IPS-15b (cell line): ENCODE data around the gene IGF2BP3.
"Not testable (repeated sequence)": the region's sequence is repeated elsewhere in the genome, so short reads cannot be mapped to it uniquely, and the experiment has no call there.

Source experiments
- H3K27me3 ChIP-seq: one replicate; pipeline ENCODE4 v1.6.1; 2013; ENCODE audit warnings: low read length; ENCODE audit not compliant: control insufficient read depth, insufficient read depth
- H3K36me3 ChIP-seq: one replicate; pipeline ENCODE4 v1.6.1; 2013; ENCODE audit warnings: low read length; ENCODE audit not compliant: control insufficient read depth, insufficient read depth
- H3K4me1 ChIP-seq: one replicate; pipeline ENCODE4 v1.6.1; 2013; ENCODE audit warnings: mild to moderate bottlenecking, low read length; ENCODE audit not compliant: control insufficient read depth, insufficient read depth
- H3K4me3 ChIP-seq: one replicate; pipeline ENCODE4 v1.5.1; 2013; ENCODE audit warnings: low read depth, low read length
- H3K9ac ChIP-seq: one replicate; pipeline ENCODE4 v1.6.1; 2013; ENCODE audit warnings: low read depth, mild to moderate bottlenecking, low read length
- H3K9me3 ChIP-seq: one replicate; pipeline ENCODE4 v1.6.1; 2013; ENCODE audit warnings: mild to moderate bottlenecking, low read length; ENCODE audit not compliant: control insufficient read depth, insufficient read depth

The IGF2BP3 gene

GRCh38 chr7:23410446-23411183 lies 59.7 kb downstream of the IGF2BP3 start:
- Histone ChIP-seq H3K4me3 (no peak overlapping the region), H3K9ac (no peak overlapping the region), H3K36me3 (peaks cover 32% of the 10 kb centered on the region), H3K27me3 (no peaks in the 10 kb centered on the region), H3K9me3 (peaks cover 4% of the 10 kb centered on the region), H3K4me1 (no peaks in the 10 kb centered on the region)

DNA sequence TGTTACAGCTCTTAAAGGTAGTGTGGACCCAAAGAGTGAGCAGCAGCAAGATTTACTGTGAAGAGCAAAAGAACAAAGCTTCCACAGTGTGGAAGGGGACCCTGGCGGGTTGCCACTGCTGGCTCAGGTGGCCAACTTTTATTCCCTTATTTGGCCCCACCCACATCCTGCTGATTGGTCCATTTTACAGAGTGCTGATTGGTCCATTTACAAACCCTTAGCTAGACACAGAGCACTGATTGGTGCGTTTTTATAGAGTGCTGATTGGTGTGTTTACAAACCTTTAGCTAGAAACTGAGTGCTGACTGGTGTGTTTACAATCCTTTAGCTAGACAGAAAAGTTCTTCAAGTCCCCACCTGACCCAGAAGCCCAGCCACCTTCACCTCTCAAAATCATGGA lies 63.7 kb downstream of the IGF2BP3 start:
- H3K4me3 ChIP-seq, H3K9ac ChIP-seq, H3K4me1 ChIP-seq, H3K9me3 ChIP-seq, H3K27me3 ChIP-seq: not testable (repeated sequence)
- H3K36me3 ChIP-seq, result peaks cover 18% of the 10 kb centered on the region

- Histone ChIP-seq H3K9me3 (peaks cover 4% of the 10 kb centered on the region), H3K4me1 (no peaks in the 10 kb centered on the region), H3K4me3 (no peak overlapping the region), H3K9ac (no peak overlapping the region), H3K27me3 (no peaks in the 10 kb centered on the region), H3K36me3 (peaks cover 13% of the 10 kb centered on the region)
These were observed 65.1 kb downstream of the IGF2BP3 start for GRCh38 chr7:23405240-23405618.

- H3K9ac ChIP-seq, result no peak overlapping the region
- no peaks in the 10 kb centered on the region for H3K4me1 ChIP-seq
- H3K9me3 ChIP-seq, result peaks cover 4% of the 10 kb centered on the region
- H3K4me3 ChIP-seq, result no peak overlapping the region
- H3K27me3 ChIP-seq, result no peaks in the 10 kb centered on the region
- H3K36me3 ChIP-seq, result peaks cover 11% of the 10 kb centered on the region
These were observed 65.6 kb downstream of the IGF2BP3 start for GRCh38 chr7:23404546-23405239.

GRCh38 chr7:23403970-23404369 lies 66.3 kb downstream of the IGF2BP3 start:
- H3K27me3 ChIP-seq, result no peaks in the 10 kb centered on the region
- H3K36me3 ChIP-seq, result peaks cover 10% of the 10 kb centered on the region
- H3K4me1 ChIP-seq, result no peaks in the 10 kb centered on the region
- no peak overlapping the region for H3K9ac ChIP-seq
- peaks cover 4% of the 10 kb centered on the region for H3K9me3 ChIP-seq
- H3K4me3 ChIP-seq, result no peak overlapping the region

DNA sequence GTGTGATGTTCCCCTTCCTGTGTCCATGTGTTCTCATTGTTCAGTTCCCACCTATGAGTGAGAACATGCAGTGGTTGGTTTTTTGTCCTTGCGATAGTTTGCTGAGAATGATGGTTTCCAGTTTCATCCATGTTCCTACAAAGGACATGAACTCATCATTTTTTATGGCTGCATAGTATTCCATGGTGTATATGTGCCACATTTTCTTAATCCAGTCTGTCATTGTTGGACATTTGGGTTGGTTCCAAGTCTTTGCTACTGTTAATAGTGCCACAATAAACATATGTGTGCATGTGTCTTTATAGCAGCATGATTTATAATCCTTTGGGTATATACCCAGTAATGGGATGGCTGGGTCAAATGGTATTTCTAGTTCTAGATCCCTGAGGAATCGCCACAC lies 72.2 kb downstream of the IGF2BP3 start:
- H3K4me3 ChIP-seq, H3K4me1 ChIP-seq, H3K9ac ChIP-seq, H3K27me3 ChIP-seq, H3K9me3 ChIP-seq: not testable (repeated sequence)
- H3K36me3 ChIP-seq, result peaks cover 17% of the 10 kb centered on the region

- peaks cover 17% of the 10 kb centered on the region for H3K36me3 ChIP-seq
- H3K9ac ChIP-seq, result no peak overlapping the region
- H3K4me1 ChIP-seq, result peaks cover 2% of the 10 kb centered on the region
- H3K9me3 ChIP-seq, result no peaks in the 10 kb centered on the region
- no peaks in the 10 kb centered on the region for H3K27me3 ChIP-seq
- no peak overlapping the region for H3K4me3 ChIP-seq
These were observed 73.0 kb downstream of the IGF2BP3 start for GRCh38 chr7:23397241-23397640.

DNA sequence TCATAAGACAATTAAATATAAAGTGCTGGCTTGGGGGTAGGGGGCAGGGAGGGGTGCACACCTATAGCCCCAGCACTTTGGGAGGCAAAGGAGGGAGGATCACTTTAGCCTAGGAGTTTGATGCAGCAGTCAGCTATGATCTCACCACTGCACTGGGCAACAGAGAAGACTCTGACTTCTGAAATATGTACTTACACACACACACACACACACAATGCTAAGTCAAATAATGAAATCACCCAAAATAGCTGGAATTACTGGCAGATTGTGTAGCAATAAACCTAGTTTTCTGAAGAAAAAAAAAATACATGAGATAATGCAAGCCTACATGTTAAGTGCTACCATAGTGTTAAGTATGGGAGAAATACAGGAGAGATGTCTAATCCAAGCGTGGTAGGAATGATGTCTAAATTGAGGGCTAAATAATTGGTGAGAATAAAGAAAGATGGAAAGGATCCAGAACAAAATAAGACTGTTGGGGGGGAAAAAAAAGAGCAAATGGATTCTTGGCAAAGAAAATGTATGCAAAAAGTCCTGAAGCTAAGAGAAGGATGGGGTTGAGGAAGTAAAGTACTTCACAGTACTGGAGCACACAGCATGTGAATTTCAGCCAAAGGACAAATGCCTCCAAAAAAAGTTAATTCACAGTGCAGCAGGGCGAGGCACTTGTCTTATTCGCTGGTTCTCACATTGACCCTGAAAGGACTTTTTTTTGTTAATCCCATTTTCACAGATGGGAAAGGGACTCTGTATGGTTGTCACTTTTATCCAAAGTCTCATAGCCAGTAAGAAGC lies 73.9 kb downstream of the IGF2BP3 start:
- no peaks in the 10 kb centered on the region for H3K9me3 ChIP-seq
- no peak overlapping the region for H3K4me3 ChIP-seq
- H3K27me3 ChIP-seq, result no peaks in the 10 kb centered on the region
- H3K9ac ChIP-seq, result no peak overlapping the region
- H3K4me1 ChIP-seq, result peaks cover 2% of the 10 kb centered on the region
- H3K36me3 ChIP-seq, result peaks cover 14% of the 10 kb centered on the region

DNA sequence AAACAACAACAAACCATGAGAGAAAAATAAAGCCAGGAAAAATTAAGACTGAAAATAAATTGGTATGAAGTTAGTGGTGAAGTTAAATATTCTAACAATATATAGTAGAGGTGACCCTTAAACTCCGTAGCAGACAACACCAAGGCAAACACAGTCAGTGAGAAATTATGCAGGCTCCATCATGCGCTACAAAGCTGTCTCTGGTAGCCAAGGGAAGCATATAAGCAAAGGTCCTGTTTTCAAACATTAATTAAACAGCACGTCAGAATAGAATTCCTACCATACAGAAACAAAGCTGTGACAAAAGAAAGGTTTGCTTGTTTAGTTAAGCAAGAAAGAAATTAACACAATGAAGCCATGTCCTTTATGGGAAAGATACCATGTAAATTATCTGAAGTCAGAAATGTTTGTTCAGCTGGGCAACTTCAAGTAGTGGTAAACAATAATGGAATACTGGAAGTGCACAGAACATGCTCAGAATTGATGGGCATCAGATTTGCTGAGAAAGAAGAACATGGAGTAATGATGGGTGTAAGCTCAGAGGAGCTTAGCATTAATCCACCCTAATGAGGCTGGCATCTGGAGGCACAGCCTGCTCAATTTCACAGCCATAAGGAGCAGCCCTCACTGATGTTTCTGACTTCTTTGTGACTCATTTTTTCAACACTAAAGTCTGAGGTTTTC lies 75.7 kb downstream of the IGF2BP3 start:
- H3K4me1 ChIP-seq, result peaks cover 2% of the 10 kb centered on the region

GRCh38 chr7:23393636-23394035 lies 76.7 kb downstream of the IGF2BP3 start:
- no peaks in the 10 kb centered on the region for H3K9me3 ChIP-seq
- H3K9ac ChIP-seq, result no peak overlapping the region
- H3K4me1 ChIP-seq, result peaks cover 2% of the 10 kb centered on the region
- H3K36me3 ChIP-seq, result peaks cover 10% of the 10 kb centered on the region
- H3K27me3 ChIP-seq, result no peaks in the 10 kb centered on the region
- no peak overlapping the region for H3K4me3 ChIP-seq

More for the DNA sequence above, 75.7 kb downstream of the IGF2BP3 start:
- Histone ChIP-seq H3K9ac (no peak overlapping the region), H3K36me3 (peaks cover 10% of the 10 kb centered on the region), H3K27me3 (no peaks in the 10 kb centered on the region), H3K9me3 (no peaks in the 10 kb centered on the region), H3K4me3 (no peak overlapping the region)

DNA sequence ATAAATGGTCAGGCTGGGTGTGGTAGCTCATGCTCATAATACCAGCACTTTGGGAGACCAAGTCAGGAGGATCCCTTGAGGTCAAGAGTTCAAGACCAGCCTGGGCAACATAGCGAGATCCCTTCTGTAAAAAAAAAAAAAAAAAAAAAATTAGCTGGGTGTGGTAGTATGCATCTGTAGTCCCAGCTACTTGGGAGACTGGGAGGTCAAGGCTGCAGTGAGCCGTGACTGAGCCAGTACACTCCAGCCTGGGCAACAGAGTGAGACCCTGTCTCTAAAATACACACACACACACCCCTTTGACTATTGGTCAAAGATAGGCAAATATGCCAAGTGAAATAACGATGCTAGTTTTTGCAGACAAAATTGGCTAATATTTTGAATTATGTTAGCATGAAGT lies 80.6 kb downstream of the IGF2BP3 start:
- H3K36me3 ChIP-seq, result peaks cover 10% of the 10 kb centered on the region
- H3K27me3 ChIP-seq, result no peaks in the 10 kb centered on the region
- H3K4me1 ChIP-seq, result peaks cover 2% of the 10 kb centered on the region

More for the DNA sequence above, 80.6 kb downstream of the IGF2BP3 start:
- Histone ChIP-seq H3K9ac (no peak overlapping the region), H3K4me3 (no peak overlapping the region), H3K9me3 (no peaks in the 10 kb centered on the region)
